Gastrocnemius medialis (tissue), 4 donors: Measurements from ENCODE around the gene EPPIN. TPM values are rescaled to one million over a fixed set of nuclear protein-coding genes. Genes with fewer than 3 reads are reported as not detected.

ENCODE experiments used
- ATAC-seq, 2 donors: fragments of 150-250 bp; one replicate each; pipeline ENCODE4 v1.9.1; 2016
- DNase-seq, 2 donors: peaks; one replicate each; pipeline ENCODE4 v3.0.0-alpha.2; 2019
- H3K27ac ChIP-seq, 4 donors: fragments of 200-600 bp; sonication (generic); 1 replicate in 1 of 4; 2 replicates in 3 of 4; pipeline ENCODE4 v1.5.1; 2016 to 2018; ENCODE audit warnings: mild to moderate bottlenecking in 2 of 4, moderate library complexity in 1 of 4
- H3K27me3 ChIP-seq, 3 donors: fragments of 200-600 bp; sonication (generic) in 2 of 3; 1 replicate in 1 of 3; 2 replicates in 2 of 3; pipeline versions ENCODE4 v1.5.1 to v1.6.0; 2016 to 2019; ENCODE audit warnings: mild to moderate bottlenecking in 1 of 3, moderate library complexity in 1 of 3
- H3K36me3 ChIP-seq, 2 donors: fragments of 200-600 bp; sonication (generic) in 1 of 2; one replicate each; pipeline ENCODE4 v1.5.1; 2017 to 2018
- H3K4me1 ChIP-seq, 2 donors: fragments of 200-600 bp; sonication (generic) in 1 of 2; one replicate each; pipeline ENCODE4 v1.5.1; 2016 to 2017; ENCODE audit warnings: mild to moderate bottlenecking in 2 of 2
- H3K4me3 ChIP-seq, 4 donors: fragments of 200-600 bp; sonication (generic) in 3 of 4; 1 replicate in 1 of 4; 2 replicates in 3 of 4; pipeline ENCODE4 v1.5.1; 2016 to 2019; ENCODE audit warnings: mild to moderate bottlenecking in 2 of 4
- H3K9me3 ChIP-seq, 3 donors: fragments of 200-600 bp; sonication (generic) in 2 of 3; 1 replicate in 1 of 3; 2 replicates in 2 of 3; pipeline ENCODE4 v1.5.1; 2016 to 2019
- POLR2A ChIP-seq, 2 donors: fragments of 450-650 bp; IDR thresholded peaks; one replicate each; pipeline ENCODE4 v1.6.1; 2017; ENCODE audit warnings: antibody characterized with exemption in 2 of 2, mild to moderate bottlenecking in 2 of 2, moderate library complexity in 2 of 2
- in situ Hi-C, 4 donors: fragments of 200-750 bp; cut with MboI; loops; one replicate each; pipeline versions ENCODE4 v1.15.0 to v1.8.0; 2017; ENCODE audit warnings: low sequenced_read_pairs in 4 of 4
- intact Hi-C: fragments of 100-400 bp; cut with DNase I; formaldehyde crosslinking; loops from one replicate; pipeline ENCODE4 v1.15.1; 2023; ENCODE audit warnings: low total_unique reads
- total RNA-seq, 4 donors: library from RNA; depleted of rRNA; stranded (reverse); fragments of >200 nt; gene quantifications; one replicate each; pipeline versions ENCODE4 v1.1.0 to v1.2.3, GENCODE V29; 2016
- TF ChIP-seq, protein P1 (sequence below), 5 experiments: fragments of 450-650 bp in 3 of 5; fragments of 200-600 bp in 2 of 5; sonication (generic) in 2 of 5; IDR thresholded peaks in 4 of 5; conservative IDR thresholded peaks in 1 of 5; 1 replicate in 4 of 5; 2 replicates in 1 of 5; pipeline ENCODE4 v1.5.1; 2016 to 2019; ENCODE audit warnings: antibody characterized with exemption in 5 of 5, mild to moderate bottlenecking in 3 of 5, moderate library complexity in 3 of 5

The EPPIN gene
- total RNA-seq, 4 donors from 2014 or later = not detected

DNA sequence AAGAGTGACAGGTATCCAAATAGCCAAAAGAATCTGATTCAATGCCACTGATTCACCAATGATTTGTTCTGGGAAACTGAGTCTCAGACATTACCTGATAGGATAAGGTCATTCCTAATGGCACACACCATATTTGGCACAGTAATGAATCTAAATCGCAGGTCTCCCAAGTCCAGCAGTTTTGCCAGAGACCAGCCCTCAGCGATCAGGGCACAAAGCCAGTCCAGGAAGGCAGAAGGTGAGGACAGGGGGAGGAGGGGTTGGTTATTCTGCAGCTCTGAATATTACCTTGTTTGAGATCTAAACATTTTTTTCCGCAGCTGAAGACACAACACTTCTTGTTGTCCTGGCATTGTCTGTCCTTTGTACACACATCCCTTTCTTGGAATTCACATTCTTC, 1.9 kb downstream of the EPPIN start:
- H3K4me3 ChIP-seq = no peak overlapping the region
- TF ChIP-seq, protein P1, sequence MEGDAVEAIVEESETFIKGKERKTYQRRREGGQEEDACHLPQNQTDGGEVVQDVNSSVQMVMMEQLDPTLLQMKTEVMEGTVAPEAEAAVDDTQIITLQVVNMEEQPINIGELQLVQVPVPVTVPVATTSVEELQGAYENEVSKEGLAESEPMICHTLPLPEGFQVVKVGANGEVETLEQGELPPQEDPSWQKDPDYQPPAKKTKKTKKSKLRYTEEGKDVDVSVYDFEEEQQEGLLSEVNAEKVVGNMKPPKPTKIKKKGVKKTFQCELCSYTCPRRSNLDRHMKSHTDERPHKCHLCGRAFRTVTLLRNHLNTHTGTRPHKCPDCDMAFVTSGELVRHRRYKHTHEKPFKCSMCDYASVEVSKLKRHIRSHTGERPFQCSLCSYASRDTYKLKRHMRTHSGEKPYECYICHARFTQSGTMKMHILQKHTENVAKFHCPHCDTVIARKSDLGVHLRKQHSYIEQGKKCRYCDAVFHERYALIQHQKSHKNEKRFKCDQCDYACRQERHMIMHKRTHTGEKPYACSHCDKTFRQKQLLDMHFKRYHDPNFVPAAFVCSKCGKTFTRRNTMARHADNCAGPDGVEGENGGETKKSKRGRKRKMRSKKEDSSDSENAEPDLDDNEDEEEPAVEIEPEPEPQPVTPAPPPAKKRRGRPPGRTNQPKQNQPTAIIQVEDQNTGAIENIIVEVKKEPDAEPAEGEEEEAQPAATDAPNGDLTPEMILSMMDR (IDR thresholded peaks at IDR 0.05 in 4 of 5, conservative IDR thresholded peaks at IDR 0.05 in 1 of 5) = no peak
- no peak for TF ChIP-seq POLR2A (IDR thresholded peaks at IDR 0.05)
- ATAC-seq (no peak), DNase-seq (no peak)
- no peaks in the 10 kb centered on the region for H3K4me1 ChIP-seq
- intact Hi-C loops = no loop called here
- in situ Hi-C loops = loop anchor here in 1 of 4 donors (25.0 kb wide), 1 partner anchor 217 kb away; no protein-coding TSS in a partner anchor
- no peak overlapping the region for H3K27ac ChIP-seq
- H3K9me3 ChIP-seq = no peaks in the 10 kb centered on the region
- no peaks in the 10 kb centered on the region for H3K27me3 ChIP-seq
- no peaks in the 10 kb centered on the region for H3K36me3 ChIP-seq

DNA sequence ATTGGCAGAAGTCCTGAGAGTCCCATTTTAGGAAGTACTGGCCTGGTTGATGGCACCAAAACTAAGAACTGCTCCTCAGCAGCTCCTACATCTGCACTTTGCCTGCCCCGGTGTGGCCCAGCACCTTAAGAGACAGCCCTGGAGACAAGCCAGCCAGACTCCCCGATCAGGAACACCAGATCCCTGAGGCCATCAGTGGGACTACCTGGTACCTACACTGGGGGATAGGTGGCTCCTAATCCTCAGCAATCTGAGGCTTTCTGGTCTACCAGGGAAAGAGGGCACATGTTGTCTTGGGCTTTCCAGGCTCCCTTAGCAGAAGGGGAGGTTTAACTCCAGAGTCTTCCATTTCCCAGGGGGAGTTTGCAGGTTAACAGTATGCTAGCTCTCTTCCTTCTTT, 7.8 kb downstream of the EPPIN start, which contains the start of gene WFDC6:
TSS of gene WFDC6 (minus strand) at position 101 of the 400 bp plus-strand sequence. CDS start at position 26, 75 bp downstream.
- H3K36me3 ChIP-seq = no peaks in the 10 kb centered on the region
- intact Hi-C loops = no loop called here
- peaks cover 0 to 8% (median 3%) of the 10 kb centered on the region in 3 donors for H3K27me3 ChIP-seq
- H3K4me1 ChIP-seq = no peaks in the 10 kb centered on the region
- no peaks in the 10 kb centered on the region for H3K9me3 ChIP-seq
- TF ChIP-seq, protein P1 (IDR thresholded peaks at IDR 0.05 in 4 of 5, conservative IDR thresholded peaks at IDR 0.05 in 1 of 5) = no peak
- no peak for TF ChIP-seq POLR2A (IDR thresholded peaks at IDR 0.05)
- ATAC-seq = no peak
- DNase-seq = no peak
- no peak within 1 kb of the TSS for H3K27ac ChIP-seq
- H3K4me3 ChIP-seq = no peak within 1 kb of the TSS
- in situ Hi-C loops = loop anchor here in 1 of 4 donors (25.0 kb wide), 1 partner anchor 223 kb away; no protein-coding TSS in a partner anchor

DNA sequence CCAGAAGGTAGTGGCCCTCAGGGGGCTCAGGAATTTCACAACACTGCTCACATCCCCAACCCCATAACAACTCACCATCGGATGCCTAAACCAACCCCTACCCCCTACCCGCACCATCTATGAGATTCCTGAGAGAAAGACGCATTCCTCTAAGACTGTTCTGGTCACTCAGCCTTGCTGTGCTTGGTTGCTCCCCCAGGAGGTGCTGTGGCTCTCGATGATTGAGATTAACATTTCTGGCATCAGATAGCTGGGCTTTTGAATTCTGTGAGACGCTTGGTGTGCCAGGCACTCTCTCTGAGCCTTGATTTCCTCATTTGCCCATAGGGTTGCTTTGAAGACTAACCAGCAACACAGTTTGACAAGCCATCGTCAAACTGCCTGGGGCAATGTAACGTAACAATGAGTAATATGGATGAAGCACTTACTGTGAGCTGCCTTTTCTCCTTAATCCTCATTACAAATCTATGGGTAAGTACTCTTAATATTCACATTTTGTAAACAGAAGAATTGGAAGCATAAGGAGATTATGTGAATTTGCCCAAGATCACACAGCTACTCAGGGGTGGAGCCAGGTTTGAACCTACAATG, 8.9 kb downstream of the EPPIN start:
- ATAC-seq = no peak
- no peaks in the 10 kb centered on the region for H3K4me1 ChIP-seq
- peaks cover 0 to 8% (median 3%) of the 10 kb centered on the region in 3 donors for H3K27me3 ChIP-seq
- no peak for TF ChIP-seq POLR2A (IDR thresholded peaks at IDR 0.05)
- TF ChIP-seq, protein P1 (IDR thresholded peaks at IDR 0.05 in 4 of 5, conservative IDR thresholded peaks at IDR 0.05 in 1 of 5) = no peak
- intact Hi-C loops = no loop called here
- in situ Hi-C loops = loop anchor here in 1 of 4 donors (25.0 kb wide), 1 partner anchor 224 kb away; no protein-coding TSS in a partner anchor
- H3K9me3 ChIP-seq = no peaks in the 10 kb centered on the region
- H3K4me3 ChIP-seq = no peak overlapping the region
- no peaks in the 10 kb centered on the region for H3K36me3 ChIP-seq
- no peak for DNase-seq
- no peak overlapping the region for H3K27ac ChIP-seq

DNA sequence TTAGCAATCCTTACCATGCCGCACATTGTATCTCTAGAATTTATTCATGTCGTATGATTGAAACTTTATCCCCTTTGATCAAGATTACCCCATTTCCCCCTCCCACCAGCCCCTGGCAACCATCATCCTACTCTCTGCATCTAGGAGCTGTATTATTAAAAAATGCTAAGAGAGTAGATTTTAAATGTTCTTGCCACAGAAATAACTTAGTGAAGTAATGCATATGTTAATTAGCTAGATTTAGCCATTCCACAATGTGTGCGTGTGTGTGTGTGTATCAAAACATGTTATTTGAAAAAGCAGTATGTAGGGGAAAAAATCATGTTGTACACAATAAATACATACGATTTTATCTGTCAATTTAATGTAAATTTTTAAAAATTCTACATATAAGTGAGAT, 19.9 kb downstream of the EPPIN start:
- TF ChIP-seq, protein P1 (IDR thresholded peaks at IDR 0.05 in 4 of 5, conservative IDR thresholded peaks at IDR 0.05 in 1 of 5) = no peak
- no peak for TF ChIP-seq POLR2A (IDR thresholded peaks at IDR 0.05)
- Histone ChIP-seq H3K4me3 (no peak overlapping the region), H3K4me1 (no peaks in the 10 kb centered on the region), H3K9me3 (no peaks in the 10 kb centered on the region), H3K27me3 (no peaks in the 10 kb centered on the region), H3K36me3 (no peaks in the 10 kb centered on the region), H3K27ac (no peak overlapping the region)
- intact Hi-C loops = no loop called here
- DNase-seq (no peak), ATAC-seq (no peak)
- in situ Hi-C loops = loop anchor here in 1 of 4 donors (25.0 kb wide), 1 partner anchor 235 kb away; no protein-coding TSS in a partner anchor
